22Rv1 (cell line): ENCODE results near the gene SLF2.

Source experiments
- ZFX ChIP-seq: fragments of 450-650 bp; IDR thresholded peaks from 2 replicates; pipeline ENCODE4 v1.6.1; 2017; ENCODE audit warnings: antibody characterized with exemption, borderline replicate concordance
- TF ChIP-seq, protein P1 (sequence below): fragments of 450-650 bp; IDR thresholded peaks from 2 replicates; pipeline ENCODE4 v1.5.1; 2017; ENCODE audit warnings: mild to moderate bottlenecking

DNA sequence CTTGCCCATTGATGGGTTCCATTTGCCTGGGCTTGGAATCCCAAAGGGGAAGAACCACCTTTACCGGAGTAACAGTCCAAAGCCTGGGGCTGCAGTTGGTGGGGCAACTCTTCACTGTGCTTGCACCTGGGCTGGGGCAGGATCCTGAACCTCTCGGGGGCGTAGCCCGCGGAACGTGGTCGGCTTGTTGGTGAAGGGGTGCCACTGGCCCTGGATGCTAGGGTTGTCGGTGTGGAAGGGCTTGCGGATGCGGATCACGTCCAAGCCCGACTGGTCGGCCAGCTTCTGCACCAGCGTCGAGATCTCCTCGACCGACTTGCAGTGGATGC is 73.8 kb downstream of the SLF2 start:
- TF ChIP-seq, protein P1, sequence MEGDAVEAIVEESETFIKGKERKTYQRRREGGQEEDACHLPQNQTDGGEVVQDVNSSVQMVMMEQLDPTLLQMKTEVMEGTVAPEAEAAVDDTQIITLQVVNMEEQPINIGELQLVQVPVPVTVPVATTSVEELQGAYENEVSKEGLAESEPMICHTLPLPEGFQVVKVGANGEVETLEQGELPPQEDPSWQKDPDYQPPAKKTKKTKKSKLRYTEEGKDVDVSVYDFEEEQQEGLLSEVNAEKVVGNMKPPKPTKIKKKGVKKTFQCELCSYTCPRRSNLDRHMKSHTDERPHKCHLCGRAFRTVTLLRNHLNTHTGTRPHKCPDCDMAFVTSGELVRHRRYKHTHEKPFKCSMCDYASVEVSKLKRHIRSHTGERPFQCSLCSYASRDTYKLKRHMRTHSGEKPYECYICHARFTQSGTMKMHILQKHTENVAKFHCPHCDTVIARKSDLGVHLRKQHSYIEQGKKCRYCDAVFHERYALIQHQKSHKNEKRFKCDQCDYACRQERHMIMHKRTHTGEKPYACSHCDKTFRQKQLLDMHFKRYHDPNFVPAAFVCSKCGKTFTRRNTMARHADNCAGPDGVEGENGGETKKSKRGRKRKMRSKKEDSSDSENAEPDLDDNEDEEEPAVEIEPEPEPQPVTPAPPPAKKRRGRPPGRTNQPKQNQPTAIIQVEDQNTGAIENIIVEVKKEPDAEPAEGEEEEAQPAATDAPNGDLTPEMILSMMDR = no peak
- TF ChIP-seq ZFX = no peak
